Glomerular visceral epithelial cell (primary cell): ENCODE results near the gene ELAVL3.
"Not testable (repeated sequence)": the region's sequence is repeated elsewhere in the genome, so short reads cannot be mapped to it uniquely, and the experiment has no call there.

ENCODE experiments used
- DNase-seq: peaks from one replicate; pipeline ENCODE4 v3.0.0-alpha.2; 2016; ENCODE audit errors: extremely low spot score

ELAVL3 gene

DNA sequence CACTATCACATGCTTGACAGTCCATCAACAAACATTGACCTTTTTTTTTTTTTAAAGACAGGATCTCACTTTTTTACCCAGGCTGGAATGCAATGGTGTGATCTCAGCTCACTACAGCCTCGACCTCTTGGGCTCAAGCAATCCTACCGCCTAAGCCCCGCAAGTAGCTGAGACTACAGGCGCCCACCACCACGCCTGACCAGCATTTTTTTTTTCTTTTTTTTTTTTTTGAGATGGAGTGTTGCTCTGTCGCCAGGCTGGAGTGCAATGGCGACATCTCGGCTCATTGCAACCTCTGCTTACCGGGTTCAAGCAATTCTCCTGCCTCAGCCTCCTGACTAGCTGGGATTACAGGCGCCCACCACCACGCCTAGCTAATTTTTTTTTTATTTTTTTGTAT lies 21.9 kb downstream of the ELAVL3 start:
- not testable (repeated sequence) for DNase-seq

DNA sequence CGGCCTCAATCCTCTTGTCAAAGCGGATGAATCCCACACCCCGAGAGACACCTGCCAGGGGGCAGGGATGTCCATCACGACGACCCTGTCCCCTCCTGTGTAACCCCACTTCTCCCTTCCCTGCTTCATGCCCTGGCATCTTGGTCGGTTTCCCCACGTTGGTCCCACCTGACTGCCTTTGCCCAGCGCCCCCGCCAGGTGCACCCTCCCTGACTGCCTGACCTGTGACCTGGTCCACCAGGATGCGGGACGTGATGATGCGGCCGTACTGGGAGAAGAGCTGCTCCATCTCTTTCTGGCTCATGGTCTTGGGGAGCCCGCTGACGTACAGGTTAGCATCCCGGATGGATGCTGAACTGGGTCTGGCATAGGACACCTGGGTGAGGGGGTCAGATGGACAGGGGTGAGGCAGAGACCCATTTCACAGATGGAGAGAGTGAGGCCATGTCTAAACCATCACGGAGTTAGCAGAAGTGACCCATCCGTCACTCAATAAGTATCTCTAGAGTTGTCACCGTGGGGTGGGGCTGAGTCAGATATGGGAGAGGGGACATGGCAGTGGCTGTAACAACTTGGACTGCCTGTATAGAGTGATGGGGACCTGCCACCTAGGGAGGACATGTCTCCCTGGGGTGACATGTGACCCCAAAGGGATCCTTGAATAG lies 22.5 kb downstream of the ELAVL3 start:
- DNase-seq, result no peak

DNA sequence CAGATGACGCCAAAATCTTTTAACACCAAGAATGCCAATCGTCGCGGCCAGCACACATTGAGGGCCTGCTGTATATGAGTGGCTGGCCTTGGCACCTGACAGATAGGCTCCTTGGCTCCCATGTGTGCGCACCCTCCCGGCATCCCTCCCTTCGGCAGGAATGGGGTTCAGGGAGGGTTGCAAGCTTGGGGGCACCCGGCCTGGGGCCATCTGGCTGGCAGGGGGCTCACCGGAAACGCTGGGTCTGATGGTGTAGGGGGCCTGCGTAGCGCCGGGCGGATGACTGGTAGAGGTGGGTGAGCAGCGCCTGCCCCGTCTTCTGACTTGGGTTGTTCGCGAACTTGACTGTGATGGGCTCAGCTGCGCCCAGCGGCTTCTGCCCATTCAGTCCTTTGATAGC lies 23.0 kb downstream of the ELAVL3 start:
- no peak for DNase-seq

DNA sequence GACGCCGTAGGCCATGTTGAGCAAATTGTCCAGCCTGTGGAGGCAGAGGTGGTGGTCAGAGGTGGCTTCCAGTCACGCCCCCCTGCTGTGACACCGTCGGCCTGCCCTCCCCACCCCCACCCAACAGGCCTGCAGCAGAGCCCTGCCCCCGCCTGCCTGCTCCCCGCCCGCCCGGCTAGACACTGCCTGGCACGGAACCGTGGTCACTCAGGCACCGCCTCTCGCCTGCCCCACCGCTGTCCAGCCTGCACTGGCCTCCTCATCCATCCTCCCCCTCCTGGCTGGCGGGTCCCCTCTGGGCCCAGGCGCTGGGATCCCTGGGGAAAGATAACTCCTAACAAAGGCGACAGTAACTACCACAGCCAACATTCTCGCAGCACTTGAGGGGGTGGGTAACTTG lies 23.7 kb downstream of the ELAVL3 start:
- DNase-seq, result no peak

DNA sequence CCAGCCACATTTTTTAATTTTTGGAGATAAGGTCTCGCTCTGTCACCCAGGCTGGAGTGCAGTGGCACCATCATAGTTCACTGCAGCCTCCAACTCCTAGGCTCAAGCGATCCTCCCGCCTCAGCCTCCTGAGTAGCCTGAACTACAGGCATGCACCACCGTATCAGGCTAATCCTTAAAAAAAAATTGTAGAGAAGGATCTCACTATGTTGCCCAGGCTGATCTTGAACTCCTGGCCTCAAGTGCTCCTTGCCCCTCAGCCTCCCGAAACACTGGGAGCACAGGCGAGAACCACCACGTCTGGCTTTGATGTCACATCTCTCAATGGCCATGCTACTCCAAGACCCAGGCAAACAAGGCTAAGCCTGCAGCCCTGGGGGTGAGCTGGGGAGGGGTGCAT lies 24.2 kb downstream of the ELAVL3 start:
- DNase-seq, result no peak

DNA sequence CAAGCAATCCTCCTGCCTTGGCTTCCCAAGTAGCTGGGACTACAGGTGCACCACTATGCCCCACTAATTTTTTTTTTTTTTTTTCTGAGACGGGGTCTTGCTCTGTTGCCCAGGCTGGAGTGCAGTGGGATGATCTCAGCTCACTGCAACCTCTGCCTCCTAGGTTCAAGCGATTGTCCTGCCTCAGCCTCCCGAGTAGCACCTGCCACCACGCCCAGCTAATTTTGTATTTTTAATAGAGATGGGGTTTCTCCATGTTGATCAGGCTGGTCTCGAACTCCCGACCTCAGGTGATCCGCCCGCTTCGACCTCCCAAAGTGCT lies 25.7 kb downstream of the ELAVL3 start:
- DNase-seq, result not testable (repeated sequence)

DNA sequence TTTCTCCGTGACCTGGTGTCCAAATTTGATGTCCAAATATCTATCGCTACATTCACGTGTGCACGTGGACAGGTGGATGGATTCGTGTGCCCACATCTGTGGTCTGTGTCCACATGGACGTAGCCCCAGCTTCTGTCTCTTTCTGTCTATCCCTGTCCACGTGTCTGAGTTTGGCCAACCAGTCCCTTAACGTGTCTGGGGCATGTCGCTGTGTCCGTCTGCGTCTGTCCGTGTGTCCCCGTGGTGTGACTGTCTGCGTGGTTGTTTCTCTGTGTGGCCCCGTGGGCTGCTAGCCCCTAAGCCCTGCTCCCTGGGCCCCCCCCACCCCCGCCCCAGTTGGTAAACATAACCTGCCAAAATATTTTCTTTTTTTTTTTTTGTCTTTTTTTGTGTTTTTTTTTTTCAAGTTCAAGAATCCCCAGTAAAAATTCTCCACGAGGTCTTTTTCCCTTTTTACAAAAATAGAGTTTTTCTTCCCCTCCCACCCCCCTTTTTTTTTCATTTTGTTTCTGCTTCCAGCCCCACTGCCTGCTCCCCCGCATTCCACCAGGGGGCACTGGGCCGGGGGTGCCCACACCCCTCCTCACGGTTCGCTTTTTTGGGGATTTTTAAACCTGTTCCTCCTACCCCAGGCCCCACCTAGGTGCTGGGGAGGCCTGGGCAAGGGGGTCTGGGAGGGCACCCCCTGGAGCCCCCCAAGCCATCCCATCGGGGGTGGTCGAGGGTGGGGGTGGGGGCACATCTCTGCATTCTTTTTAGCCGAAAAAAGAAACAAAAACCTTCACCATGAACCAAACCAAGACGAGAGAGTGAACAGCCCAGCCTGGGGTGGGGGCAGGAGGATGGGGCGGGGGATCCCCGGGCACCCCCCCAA lies 27.1 kb downstream of the ELAVL3 start:
- DNase-seq, result no peak

DNA sequence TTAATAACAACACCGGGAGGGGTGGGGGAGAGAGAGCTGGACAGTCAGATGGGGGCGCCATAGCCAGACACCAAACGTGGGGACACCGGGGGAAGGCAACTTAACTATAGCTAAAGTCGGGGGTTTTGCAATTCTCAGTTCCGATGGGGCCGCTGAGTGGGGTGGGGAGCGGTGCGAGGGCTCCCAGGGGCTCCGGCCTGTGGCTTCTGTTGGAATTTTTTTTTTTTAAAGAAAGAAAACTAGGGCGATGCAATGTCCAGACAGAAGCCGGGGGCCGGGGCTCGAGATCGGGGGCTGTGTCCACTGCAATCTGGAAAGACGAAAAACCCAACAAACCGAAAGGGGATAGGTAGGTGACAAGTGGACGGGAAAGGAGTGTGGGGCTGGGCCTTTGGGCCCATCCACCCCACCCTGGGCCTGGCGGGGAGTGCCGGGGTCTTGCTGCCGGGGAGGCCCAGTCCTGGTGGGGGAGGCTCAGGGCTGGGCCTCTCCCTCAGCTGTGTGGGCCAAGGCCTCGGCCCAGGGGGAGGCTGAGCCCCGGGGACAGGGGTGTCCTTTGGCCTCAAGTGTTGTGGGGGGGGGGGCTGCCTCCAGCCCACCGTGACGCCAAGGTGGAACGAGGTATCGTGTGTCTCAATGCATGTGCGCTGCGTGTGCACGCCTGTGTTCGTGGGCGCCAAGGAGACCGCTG lies 28.1 kb downstream of the ELAVL3 start:
- no peak for DNase-seq

DNA sequence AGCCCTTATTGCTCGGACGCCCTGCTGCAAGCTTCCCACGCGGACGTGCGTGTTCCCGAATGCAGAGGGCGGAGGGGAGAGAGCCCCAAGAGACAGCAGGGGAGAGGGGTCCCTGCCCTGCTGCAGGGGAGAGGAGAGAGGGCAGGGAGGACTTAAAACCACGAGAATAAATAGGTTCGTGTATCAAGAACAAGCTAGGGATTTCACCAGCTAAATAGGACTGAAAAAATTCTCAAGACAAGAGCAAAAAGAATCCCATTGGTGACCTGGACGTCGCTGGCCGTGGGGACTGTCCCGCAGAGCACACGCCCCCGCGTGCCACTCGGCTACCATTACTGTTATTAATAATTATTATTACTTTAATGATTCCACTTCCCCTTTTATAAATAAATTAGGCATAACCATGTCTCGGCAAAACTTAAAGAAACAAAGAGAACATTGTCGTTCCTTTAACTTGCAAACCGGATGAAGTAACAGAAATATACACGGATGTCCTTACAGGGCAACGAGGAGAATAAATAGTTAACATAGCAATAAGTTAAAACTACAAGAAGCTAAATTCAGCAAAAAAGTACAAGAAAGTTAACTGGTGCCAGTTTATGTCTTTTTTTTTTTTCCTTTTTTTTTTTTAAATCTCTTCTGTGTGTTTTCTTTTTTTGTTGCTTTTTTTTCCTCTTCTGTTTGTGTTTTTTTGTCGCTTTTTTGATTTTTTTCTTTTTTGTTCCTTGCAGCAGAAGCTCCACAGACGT lies 28.8 kb downstream of the ELAVL3 start:
- no peak for DNase-seq

DNA sequence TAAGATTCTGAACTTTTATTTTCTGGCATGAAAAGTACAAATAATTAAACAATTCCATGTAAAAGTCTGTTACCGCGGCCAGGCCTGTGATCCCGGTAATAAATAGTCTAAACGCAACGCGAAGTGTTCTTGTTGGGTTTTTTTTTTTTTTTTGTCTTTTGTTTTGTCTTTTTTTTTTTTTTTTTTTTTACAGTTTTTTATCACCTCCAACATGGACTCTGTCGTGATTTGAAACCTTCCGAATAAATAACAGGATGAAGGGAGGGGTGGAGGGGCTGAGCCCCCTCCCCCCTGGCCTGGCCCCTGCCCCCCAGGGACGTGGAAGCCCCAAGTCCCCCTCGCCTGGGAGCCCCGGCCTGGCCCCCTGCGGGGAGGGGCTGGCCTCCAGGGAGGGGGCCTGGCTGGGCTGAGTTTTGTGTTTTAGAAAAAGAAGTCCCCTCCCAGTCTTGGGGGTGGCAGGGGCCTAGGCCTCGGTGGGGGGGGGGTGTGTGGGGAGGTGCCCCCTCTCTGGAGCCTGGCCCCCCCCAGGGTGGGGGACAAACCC lies 29.4 kb downstream of the ELAVL3 start:
- DNase-seq, result no peak

DNA sequence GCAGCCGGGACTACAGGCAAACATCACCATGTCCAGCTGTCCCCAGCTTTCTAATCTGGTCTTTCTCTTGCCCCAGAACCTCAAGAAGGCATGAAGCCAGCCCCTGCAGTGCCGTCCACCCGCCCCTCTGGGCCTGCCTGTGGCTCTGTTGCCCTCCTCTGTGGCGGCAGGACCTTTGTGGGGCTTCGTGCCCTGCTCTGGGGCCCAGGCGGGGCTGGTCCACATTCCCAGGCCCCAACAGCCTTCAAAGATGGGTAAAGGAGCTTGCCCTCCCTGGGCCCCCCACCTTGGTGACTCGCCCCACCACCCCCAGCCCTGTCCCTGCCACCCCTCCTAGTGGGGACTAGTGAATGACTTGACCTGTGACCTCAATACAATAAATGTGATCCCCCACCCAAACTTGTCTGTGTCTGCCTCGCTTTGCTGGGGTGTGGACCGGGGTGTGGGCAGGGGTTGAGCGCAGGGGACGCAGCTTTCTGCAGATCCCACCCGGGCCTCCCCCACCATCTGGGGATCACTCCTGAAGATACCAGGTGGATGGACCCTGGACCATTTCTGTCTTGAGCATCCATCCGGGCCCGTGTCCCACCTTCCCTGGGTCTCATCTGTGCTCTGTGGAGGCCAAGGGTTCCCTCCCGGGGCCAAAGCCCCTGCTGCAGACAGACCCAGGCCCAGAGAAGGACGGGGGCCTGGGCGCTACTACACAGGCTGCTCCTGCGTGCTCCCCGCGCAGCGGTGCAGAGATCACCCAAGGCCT lies 30.1 kb downstream of the ELAVL3 start:
- DNase-seq, result no peak

DNA sequence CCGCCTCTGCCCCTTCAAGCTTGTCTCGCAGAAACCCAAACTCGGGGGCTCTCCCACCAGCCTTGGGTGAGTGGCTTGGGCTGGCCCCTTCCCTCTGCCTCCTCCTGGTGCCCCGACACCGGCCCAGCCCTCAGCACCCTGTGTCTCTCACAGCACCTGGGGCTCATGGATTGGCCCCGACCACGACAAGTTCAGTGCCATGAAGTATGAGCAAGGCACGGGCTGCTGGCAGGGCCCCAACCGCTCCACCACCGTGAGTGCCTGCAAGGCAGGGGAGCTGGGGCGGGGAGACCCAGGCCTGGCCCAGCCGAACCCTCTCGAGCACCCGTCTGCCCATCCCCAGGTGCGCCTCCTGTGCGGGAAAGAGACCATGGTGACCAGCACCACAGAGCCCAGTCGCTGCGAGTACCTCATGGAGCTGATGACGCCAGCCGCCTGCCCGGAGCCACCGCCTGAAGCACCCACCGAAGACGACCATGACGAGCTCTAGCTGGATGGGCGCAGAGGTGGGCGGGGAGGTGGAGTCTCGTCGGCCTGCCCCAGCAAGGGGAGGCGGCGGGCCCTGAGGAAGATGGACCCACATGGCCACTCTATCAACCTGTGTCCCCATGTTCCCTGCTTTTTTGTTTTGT lies 31.8 kb downstream of the ELAVL3 start:
- DNase-seq, result no peak

DNA sequence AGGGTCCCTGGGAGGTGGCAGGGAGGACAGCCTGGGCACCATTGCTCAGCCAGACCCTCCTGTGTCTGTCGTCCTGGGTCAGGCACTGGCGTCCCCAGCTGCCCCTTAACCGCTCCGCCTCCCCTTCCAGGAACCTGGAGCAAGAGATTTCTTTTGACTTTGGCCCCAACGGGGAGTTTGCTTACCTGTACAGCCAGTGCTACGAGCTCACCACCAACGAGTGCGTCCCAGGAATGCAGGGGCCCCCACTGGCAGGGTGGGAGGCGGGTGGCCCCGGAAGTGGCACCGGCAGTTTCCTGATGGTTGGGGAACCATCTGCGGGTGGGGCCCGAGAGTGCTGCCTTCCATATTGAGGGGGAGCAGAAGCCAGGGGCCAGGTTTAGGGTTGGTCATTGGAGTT lies 32.4 kb downstream of the ELAVL3 start:
- no peak for DNase-seq

DNA sequence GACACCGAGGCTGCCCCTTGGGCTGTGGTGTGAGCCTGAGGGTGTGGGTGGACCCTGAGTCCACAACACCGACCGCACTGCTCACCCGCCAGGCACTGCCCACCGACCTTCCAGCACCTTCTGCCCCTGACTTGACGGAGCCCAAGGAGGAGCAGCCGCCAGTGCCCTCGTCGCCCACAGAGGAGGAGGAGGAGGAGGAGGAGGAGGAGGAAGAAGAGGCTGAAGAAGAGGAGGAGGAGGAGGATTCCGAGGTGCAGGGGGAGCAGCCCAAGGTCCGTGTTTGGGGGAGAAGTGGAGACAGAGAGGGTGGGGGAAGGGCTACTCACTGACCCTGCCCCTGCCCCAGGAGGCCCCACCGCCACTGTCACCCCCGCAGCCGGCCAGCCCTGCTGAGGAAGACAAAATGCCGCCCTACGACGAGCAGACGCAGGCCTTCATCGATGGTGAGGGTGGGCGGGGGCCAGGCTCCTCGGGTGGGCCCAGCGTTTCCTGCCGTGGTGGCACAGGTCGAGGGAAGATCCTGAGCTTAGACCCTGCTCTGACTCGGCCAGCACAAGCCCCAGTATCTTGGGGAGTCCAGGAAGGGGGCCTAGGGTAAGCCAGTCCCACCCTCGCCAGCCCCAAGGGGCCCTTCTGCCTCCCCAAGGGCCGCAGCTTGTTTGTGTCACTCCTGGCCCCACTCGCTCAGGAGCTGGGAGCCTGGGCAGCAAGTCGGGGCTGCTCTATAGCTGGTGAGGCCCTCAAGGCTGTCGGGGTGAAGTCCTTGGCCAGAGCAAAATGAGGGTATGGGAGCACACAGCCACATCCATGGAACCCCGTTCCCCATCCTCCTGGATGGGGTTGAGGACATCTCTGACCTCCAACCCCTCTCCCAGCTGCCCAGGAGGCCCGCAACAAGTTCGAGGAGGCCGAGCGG lies 33.2 kb downstream of the ELAVL3 start:
- DNase-seq, result no peak

DNA sequence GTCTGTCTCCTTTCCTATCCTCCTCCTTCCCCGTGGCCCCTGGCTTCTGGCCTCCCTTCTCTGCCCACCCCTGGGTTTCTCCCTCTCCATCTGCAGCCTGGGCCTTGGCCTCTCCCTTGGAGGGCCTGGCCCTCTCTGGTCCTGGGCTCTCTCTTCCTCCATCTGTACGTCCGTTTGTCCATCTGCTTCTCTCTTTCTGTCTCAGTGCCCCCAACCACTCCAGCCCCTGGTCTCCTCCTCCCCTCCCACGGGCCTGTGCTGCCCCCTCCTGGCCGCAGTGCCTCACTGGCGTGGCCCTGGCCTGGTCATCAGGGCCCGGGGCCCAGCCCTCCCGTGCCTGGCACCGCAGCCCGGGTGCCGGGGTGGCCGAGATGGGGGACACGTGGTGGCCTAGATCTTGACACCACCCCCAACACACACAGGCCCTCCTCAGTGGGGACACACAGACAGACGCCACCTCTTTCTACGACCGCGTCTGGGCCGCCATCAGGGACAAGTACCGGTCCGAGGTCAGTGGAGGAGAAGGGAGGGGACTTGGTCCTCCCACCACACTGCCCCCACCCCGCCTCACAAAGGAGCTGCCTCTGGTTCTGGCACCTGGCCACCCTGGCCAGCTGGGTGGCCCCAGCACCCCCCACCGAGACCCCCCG lies 34.1 kb downstream of the ELAVL3 start:
- DNase-seq, result peak; percentile 34

DNA sequence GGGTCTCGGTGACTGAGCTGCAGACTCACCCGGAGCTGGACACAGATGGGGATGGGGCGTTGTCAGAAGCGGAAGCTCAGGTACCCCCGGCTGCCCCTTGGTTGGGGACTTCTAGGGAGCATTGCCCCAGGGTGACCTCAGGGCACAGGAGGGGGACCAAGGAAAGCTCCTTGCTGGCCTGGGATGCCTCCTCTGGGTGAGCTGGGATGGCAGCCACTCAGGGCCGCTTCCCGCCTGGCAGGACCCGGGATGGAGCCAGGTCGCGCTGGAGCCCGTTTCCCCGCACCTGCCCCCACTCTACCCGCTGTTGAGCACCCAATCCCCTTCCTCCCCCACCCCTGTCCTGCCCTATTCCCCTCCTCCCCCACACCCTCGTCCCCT lies 34.6 kb downstream of the ELAVL3 start:
- DNase-seq, result no peak

DNA sequence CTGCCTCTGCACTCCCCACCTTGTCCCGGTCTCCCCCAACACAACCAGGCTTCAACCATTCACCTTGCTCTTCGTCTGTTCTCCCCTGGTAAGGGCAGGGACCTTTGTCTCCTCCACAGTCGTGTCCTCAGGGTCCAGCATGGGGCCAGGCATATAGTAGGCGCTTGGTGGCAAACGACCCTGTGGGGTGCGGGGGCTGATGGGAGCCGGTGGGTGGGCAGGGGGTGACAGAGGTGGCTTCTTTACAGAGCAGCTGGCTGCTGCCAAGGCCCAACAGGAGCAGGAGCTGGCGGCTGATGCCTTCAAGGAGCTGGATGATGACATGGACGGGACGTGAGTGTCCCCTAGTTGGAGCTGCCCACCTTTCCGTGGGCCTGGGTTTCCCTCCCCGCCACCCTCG lies 35.7 kb downstream of the ELAVL3 start:
- DNase-seq, result no peak

DNA sequence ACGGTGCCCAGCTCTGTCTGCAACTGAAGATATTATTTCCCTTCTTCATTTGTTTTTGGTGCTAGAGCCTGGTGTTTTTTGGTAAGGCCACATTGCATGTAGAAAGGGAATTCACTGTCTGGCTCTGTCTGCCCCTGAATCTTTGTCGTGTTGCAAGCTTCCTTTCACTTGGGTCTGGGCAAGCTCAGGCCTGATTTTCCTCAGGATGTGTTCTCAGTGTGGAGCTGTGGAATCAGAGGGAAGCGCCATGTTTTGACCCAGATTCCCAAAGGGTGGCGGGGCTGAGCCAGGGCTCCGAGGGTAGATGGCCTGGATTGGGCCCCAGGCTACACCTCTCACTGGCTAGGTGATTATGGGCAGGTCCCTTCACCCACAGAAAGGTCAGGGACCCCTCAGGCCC lies 36.8 kb downstream of the ELAVL3 start:
- no peak for DNase-seq

DNA sequence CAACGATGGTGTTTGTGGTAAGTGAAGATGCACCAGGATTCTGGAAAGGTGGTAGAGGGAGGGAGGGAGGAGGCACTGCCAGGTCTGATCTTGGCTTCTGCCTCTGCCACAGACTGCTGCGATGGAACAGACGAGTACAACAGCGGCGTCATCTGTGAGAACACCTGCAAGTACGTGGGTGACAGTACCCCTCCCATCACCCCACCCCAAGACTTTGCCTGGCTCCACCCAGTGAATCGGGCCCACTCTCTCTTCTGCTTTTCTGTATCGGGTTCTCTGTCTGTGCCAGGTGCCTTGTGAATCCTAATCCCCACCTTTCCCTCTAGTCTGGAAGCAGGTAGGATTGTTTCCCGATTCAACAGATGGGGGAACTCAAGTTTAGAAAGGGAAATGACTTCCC lies 42.9 kb downstream of the ELAVL3 start:
- no peak for DNase-seq
